Smooth muscle cell (in vitro differentiated cells): ENCODE results near the gene SUOX. TPM values are rescaled to one million over a fixed set of nuclear protein-coding genes. Genes with fewer than 3 reads are reported as not detected.

Experiments
- DNase-seq: peaks from one replicate; lab custom pipeline; 2025; ENCODE audit not compliant: unreplicated experiment; lab: John Stamatoyannopoulos, UW
- H2AFZ ChIP-seq: fragments of 200-600 bp; sonication (generic); 2 replicates; pipeline ENCODE4 v1.6.0; 2016; ENCODE audit warnings: antibody characterized with exemption, low read depth, mild to moderate bottlenecking
- H3F3A ChIP-seq: fragments of 200-600 bp; sonication (generic); 2 replicates; pipeline ENCODE4 v1.6.0; 2017; ENCODE audit warnings: antibody characterized with exemption, low read depth
- H3K27ac ChIP-seq: fragments of 200-600 bp; sonication (generic); 2 replicates; pipeline ENCODE4 v1.5.1; 2016; ENCODE audit warnings: low read depth, mild to moderate bottlenecking
- H3K27me3 ChIP-seq: fragments of 200-600 bp; sonication (generic); 2 replicates; pipeline ENCODE4 v1.6.1; 2016; ENCODE audit warnings: low read depth, mild to moderate bottlenecking
- H3K36me3 ChIP-seq: fragments of 200-600 bp; sonication (generic); 2 replicates; pipeline ENCODE4 v1.5.1; 2016; ENCODE audit warnings: low read depth
- H3K4me1 ChIP-seq: fragments of 200-600 bp; sonication (generic); 2 replicates; pipeline ENCODE4 v1.5.1; 2016; ENCODE audit warnings: low read depth
- H3K4me2 ChIP-seq: fragments of 200-600 bp; sonication (generic); 2 replicates; pipeline ENCODE4 v1.6.0; 2016; ENCODE audit warnings: mild to moderate bottlenecking
- H3K4me3 ChIP-seq: fragments of 200-600 bp; sonication (generic); 2 replicates; pipeline ENCODE4 v1.5.1; 2016; ENCODE audit warnings: mild to moderate bottlenecking
- H3K79me2 ChIP-seq: fragments of 200-600 bp; sonication (generic); 2 replicates; pipeline ENCODE4 v1.6.0; 2016; ENCODE audit warnings: low read depth, mild to moderate bottlenecking
- H3K9ac ChIP-seq: fragments of 200-600 bp; sonication (generic); 2 replicates; pipeline ENCODE4 v1.6.0; 2016; ENCODE audit warnings: low read depth
- H3K9me3 ChIP-seq: fragments of 200-600 bp; sonication (generic); replicated peaks from 2 replicates; pipeline ENCODE4 v1.5.1; 2016; ENCODE audit warnings: low read depth
- H4K20me1 ChIP-seq: fragments of 200-600 bp; sonication (generic); 2 replicates; pipeline ENCODE4 v1.6.0; 2016; ENCODE audit warnings: low read depth
- CTCF ChIP-seq: fragments of 200-600 bp; sonication (generic); IDR thresholded peaks from 2 replicates; pipeline ENCODE4 v1.5.1; 2017; ENCODE audit warnings: borderline replicate concordance, mild to moderate bottlenecking, antibody characterized with exemption; ENCODE audit not compliant: insufficient read depth, poor library complexity, severe bottlenecking
- WGBS: methylation state at CpG from one replicate; pipeline ENCODE4 v1.1.7; 2016; ENCODE audit warnings: low lambda C conversion rate; 5-methylcytosine and 5-hydroxymethylcytosine counted together
- polyA plus RNA-seq: library from polyadenylated mRNA; unstranded; fragments of >200 nt; fragmentation: Nextera tagmentation; extraction: Ambion mirVana; gene quantifications from 2 replicates; pipeline ENCODE4 v1.2.1, GENCODE V29; 2016
- total RNA-seq: library from RNA; depleted of rRNA; stranded (reverse); fragments of >200 nt; gene quantifications from 2 replicates; pipeline ENCODE4 v1.2.3, GENCODE V29; 2014

Gene SUOX
- total and polyA plus RNA-seq, 2 experiments from 2014 or later: 12.8 to 19.1 TPM

DNA sequence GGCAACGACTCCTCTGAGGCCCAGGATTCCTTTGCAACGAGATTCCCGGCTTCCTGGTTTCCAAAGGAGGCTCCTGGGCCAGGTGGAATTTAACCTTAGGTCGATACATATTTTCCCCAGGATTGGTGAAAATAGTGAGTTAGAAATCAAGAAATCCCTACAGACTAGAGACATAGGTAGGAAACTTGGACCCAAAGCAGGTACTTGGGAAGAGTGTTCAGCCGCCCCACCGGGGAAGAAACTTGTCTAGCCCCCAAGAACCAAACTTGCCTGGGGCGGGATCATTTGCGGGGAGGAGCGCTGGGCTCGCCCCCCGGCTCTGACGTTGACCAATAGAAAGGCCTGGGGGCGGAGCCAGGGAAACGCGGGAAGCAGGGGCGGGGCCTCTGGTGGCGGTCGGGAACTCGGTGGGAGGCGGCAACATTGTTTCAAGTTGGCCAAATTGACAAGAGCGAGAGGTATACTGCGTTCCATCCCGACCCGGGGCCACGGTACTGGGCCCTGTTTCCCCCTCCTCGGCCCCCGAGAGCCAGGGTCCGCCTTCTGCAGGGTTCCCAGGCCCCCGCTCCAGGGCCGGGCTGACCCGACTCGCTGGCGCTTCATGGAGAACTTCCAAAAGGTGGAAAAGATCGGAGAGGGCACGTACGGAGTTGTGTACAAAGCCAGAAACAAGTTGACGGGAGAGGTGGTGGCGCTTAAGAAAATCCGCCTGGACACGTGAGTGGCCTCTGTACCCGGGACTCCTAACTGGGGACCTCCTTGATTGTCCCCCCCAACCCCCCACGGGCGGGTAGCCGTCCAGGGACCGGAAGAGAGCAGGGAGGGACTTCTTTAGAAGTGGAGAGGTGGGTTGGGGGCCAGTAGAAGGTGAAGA lies 30.4 kb upstream of the SUOX start, which contains the start of gene CDK2:
Gene CDK2 (plus strand): TSS at position 423 of the 874 bp plus-strand sequence. CDS start 179 bp downstream, at position 602.
- no peaks in the 10 kb centered on the region for H4K20me1 ChIP-seq
- H3K36me3 ChIP-seq: no peaks in the 10 kb centered on the region
- H3K9ac ChIP-seq: peak within 1 kb of the TSS; percentile 87
- H3K4me1 ChIP-seq: no peaks in the 10 kb centered on the region
- H3K27ac ChIP-seq: peak within 1 kb of the TSS; percentile 15
- H3K4me3 ChIP-seq: peak within 1 kb of the TSS; percentile 97
- WGBS: under 1% methylated on average over 43 of the region's 45 CpGs
- H2AFZ ChIP-seq: peak within 1 kb of the TSS; percentile 93
- H3K79me2 ChIP-seq: peaks cover 23% of the 10 kb centered on the region
- DNase-seq: peak; percentile 69
- no peak for TF ChIP-seq CTCF
- peak within 1 kb of the TSS; percentile 99 for H3K4me2 ChIP-seq
- H3K27me3 ChIP-seq: no peaks in the 10 kb centered on the region
- H3K9me3 ChIP-seq: no peaks in the 10 kb centered on the region
- H3F3A ChIP-seq: no peaks in the 10 kb centered on the region

GRCh38 chr12:55969356-55969755 lies 27.7 kb upstream of the SUOX start:
- WGBS: 97% methylated on average over 4 of the region's 4 CpGs

DNA sequence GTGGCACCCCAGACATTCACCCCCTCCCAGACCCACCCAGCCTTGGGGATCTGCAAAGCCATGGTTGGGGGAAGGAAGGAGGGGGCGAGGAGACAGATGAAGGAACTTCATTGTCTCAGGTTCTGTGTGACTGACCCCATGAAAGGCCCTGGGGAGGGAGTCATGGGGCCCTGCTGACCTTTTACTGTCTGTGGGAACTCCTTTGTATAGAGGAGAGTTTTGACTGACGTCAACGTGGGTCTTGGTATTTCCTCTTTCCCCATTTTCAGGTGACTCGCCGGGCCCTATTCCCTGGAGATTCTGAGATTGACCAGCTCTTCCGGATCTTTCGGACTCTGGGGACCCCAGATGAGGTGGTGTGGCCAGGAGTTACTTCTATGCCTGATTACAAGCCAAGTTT lies 26.3 kb upstream of the SUOX start:
- no peak overlapping the region for H3K27ac ChIP-seq

More at GRCh38 chr12:55969356-55969755, 27.7 kb upstream of the SUOX start:
- peaks cover 8% of the 10 kb centered on the region for H3F3A ChIP-seq
- H3K9me3 ChIP-seq: no peaks in the 10 kb centered on the region
- no peak overlapping the region for H2AFZ ChIP-seq
- H3K4me2 ChIP-seq: no peak overlapping the region
- no peak overlapping the region for H3K4me3 ChIP-seq
- no peak overlapping the region for H3K9ac ChIP-seq
- no peaks in the 10 kb centered on the region for H3K36me3 ChIP-seq
- TF ChIP-seq CTCF: no peak
- H3K27ac ChIP-seq: no peak overlapping the region
- H3K4me1 ChIP-seq: no peaks in the 10 kb centered on the region
- no peaks in the 10 kb centered on the region for H4K20me1 ChIP-seq
- H3K79me2 ChIP-seq: peaks cover 27% of the 10 kb centered on the region
- DNase-seq: no peak
- no peaks in the 10 kb centered on the region for H3K27me3 ChIP-seq

More for the DNA sequence above, 26.3 kb upstream of the SUOX start:
- Histone ChIP-seq H3K27me3 (no peaks in the 10 kb centered on the region), H3K4me2 (no peak overlapping the region), H3K4me3 (no peak overlapping the region), H3K36me3 (no peaks in the 10 kb centered on the region), H3K9ac (no peak overlapping the region), H3F3A (peaks cover 8% of the 10 kb centered on the region), H3K9me3 (no peaks in the 10 kb centered on the region), H4K20me1 (peaks cover under 1% of the 10 kb centered on the region), H3K4me1 (peaks cover 9% of the 10 kb centered on the region), H2AFZ (no peak overlapping the region), H3K79me2 (peaks cover 42% of the 10 kb centered on the region)
- no peak for TF ChIP-seq CTCF
- no peak for DNase-seq
- WGBS: 87% methylated on average over 7 of the region's 7 CpGs
